Esophagus muscularis mucosa (tissue), 4 donors: Measurements from ENCODE around the gene OR4E2. TPM values are rescaled to one million over a fixed set of nuclear protein-coding genes. Genes with fewer than 3 reads are reported as not detected.
"Not testable (repeated sequence)": the region's sequence is repeated elsewhere in the genome, so short reads cannot be mapped to it uniquely, and the experiment has no call there.

Source experiments
- DNase-seq: peaks from one replicate; pipeline ENCODE4 v3.0.0-alpha.2; 2017; ENCODE audit errors: extremely low spot score
- H3K27ac ChIP-seq, 4 donors: fragments of 200-600 bp; sonication (generic); replicated peaks in 1 of 4; 1 replicate in 3 of 4; 2 replicates in 1 of 4; pipeline ENCODE4 v1.5.1; 2016 to 2019; ENCODE audit warnings: mild to moderate bottlenecking in 1 of 4
- H3K27me3 ChIP-seq, 4 donors: fragments of 200-600 bp; sonication (generic); one replicate each; pipeline versions ENCODE4 v1.5.1 to v1.6.0; 2016 to 2019
- H3K36me3 ChIP-seq, 4 donors: fragments of 200-600 bp; sonication (generic); one replicate each; pipeline ENCODE4 v1.5.1; 2016 to 2019
- H3K4me1 ChIP-seq, 4 donors: fragments of 200-600 bp; sonication (generic); one replicate each; pipeline ENCODE4 v1.5.1; 2016 to 2019
- H3K4me3 ChIP-seq, 4 donors: fragments of 200-600 bp; sonication (generic); 1 replicate in 2 of 4; 2 replicates in 2 of 4; pipeline ENCODE4 v1.5.1; 2016 to 2019; ENCODE audit warnings: mild to moderate bottlenecking in 4 of 4, moderate library complexity in 1 of 4
- H3K9me3 ChIP-seq, 4 donors: fragments of 200-600 bp; sonication (generic); 1 replicate in 3 of 4; 2 replicates in 1 of 4; pipeline ENCODE4 v1.5.1; 2016 to 2019
- EP300 ChIP-seq: sonication (generic); formaldehyde crosslinking; IDR thresholded peaks from one replicate; pipeline ENCODE4 v1.6.1; 2017; ENCODE audit warnings: antibody characterized with exemption
- POLR2A ChIP-seq: fragments of 450-650 bp; IDR thresholded peaks from one replicate; pipeline ENCODE4 v1.6.1; 2017; ENCODE audit warnings: antibody characterized with exemption, moderate library complexity, mild to moderate bottlenecking, low read depth
- POLR2AphosphoS5 ChIP-seq, 2 donors: sonication (generic); formaldehyde crosslinking; IDR thresholded peaks; one replicate each; pipeline ENCODE4 v1.6.1; 2017; ENCODE audit warnings: antibody characterized with exemption in 2 of 2
- WGBS: methylation state at CpG from one replicate; pipeline ENCODE4 v1.1.5; 2018; 5-methylcytosine and 5-hydroxymethylcytosine counted together
- intact Hi-C: fragments of 100-400 bp; cut with DNase I; formaldehyde crosslinking; loops from one replicate; pipeline ENCODE4 v1.15.1; 2023
- total RNA-seq, 4 donors: library from RNA; depleted of rRNA; stranded (reverse); fragments of >200 nt; gene quantifications; one replicate each; pipeline versions ENCODE4 v1.1.0 to v1.2.1, GENCODE V29; 2016
- TF ChIP-seq, protein P1 (sequence below), 3 experiments: fragments of 200-600 bp in 2 of 3; fragments of 450-650 bp in 1 of 3; sonication (generic) in 2 of 3; IDR thresholded peaks; one replicate each; pipeline ENCODE4 v1.5.1; 2017 to 2019; ENCODE audit warnings: antibody characterized with exemption in 3 of 3, mild to moderate bottlenecking in 2 of 3, moderate library complexity in 1 of 3

Gene OR4E2
- total RNA-seq, 4 donors from 2014 or later = not detected

DNA sequence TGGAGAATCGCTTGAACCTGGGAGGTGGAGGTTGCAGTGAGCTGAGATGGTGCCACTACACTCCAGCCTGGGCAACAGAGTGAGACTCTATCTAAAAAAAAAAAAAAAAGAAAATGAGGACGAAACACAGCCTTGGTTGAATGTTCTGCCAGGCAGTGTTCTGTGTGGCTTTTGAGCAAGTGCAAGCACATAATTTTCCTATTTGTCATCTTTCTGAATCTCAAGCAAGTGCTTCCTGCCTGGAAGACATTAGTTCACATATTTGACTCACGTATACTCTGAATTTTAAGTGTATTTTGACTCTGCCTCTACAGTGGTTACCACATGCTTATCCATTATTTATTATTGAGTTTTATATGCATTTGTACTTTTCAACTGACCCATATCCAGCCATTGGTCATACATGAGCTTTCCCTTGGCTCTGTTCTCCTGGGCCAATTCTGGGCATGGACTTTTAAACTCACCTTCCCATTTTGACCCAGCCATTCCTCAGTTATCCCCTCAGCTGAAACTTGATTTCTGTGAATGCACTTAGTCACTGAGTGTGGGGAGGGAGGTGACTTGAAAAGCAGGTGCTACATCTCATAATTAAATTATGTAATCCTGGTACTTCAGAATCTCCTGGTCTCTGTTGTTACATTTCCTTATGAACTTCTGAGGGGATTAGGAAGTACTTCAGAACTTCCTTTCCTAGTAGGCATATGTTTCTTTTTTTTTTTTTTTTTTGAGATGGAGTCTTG is 27.0 kb upstream of the OR4E2 start:
- Histone ChIP-seq H3K36me3 (no peaks in the 10 kb centered on the region), H3K9me3 (no peaks in the 10 kb centered on the region), H3K4me3 (no peak overlapping the region), H3K4me1 (no peaks in the 10 kb centered on the region), H3K27ac (no peak overlapping the region), H3K27me3 (no peaks in the 10 kb centered on the region)
- intact Hi-C loops = no loop called here
- WGBS = 70% methylated on average over 3 of the region's 3 CpGs
- no peak for DNase-seq
- TF ChIP-seq POLR2AphosphoS5 (IDR thresholded peaks at IDR 0.05) (no peak), POLR2A (no peak), EP300 (no peak)
- TF ChIP-seq, protein P1, sequence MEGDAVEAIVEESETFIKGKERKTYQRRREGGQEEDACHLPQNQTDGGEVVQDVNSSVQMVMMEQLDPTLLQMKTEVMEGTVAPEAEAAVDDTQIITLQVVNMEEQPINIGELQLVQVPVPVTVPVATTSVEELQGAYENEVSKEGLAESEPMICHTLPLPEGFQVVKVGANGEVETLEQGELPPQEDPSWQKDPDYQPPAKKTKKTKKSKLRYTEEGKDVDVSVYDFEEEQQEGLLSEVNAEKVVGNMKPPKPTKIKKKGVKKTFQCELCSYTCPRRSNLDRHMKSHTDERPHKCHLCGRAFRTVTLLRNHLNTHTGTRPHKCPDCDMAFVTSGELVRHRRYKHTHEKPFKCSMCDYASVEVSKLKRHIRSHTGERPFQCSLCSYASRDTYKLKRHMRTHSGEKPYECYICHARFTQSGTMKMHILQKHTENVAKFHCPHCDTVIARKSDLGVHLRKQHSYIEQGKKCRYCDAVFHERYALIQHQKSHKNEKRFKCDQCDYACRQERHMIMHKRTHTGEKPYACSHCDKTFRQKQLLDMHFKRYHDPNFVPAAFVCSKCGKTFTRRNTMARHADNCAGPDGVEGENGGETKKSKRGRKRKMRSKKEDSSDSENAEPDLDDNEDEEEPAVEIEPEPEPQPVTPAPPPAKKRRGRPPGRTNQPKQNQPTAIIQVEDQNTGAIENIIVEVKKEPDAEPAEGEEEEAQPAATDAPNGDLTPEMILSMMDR (IDR thresholded peaks at IDR 0.05) = no peak

DNA sequence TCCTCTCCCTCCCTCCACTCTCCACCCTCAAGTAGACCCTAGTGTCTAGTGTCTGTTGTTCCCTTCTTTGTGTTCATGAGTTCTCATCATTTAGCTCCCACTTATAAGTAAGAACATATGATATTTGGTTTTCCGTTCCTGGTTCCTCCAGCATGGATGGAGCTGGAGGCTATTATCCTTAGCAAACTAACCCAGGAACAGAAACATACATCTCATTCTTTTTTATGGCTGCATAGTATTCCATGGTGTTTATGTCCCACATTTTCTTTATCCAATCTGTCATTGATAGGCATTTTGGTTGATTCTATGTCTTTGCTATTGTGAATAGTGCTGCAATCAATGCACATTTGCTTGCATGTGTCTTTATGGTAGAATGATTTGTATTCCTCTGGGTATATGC is 23.1 kb upstream of the OR4E2 start:
- intact Hi-C loops, H3K27me3 ChIP-seq, H3K27ac ChIP-seq, H3K9me3 ChIP-seq, DNase-seq, H3K4me1 ChIP-seq, H3K36me3 ChIP-seq, H3K4me3 ChIP-seq: not testable (repeated sequence)
- WGBS = 95% methylated on average over 1 of the region's 1 CpG

GRCh38 chr14:21631084-21631483 is 22.6 kb upstream of the OR4E2 start:
- Histone ChIP-seq H3K4me1 (no peaks in the 10 kb centered on the region), H3K27ac (no peak overlapping the region), H3K4me3 (no peak overlapping the region), H3K27me3 (peaks cover 0 to 2% (median 0%) of the 10 kb centered on the region in 4 donors), H3K9me3 (no peaks in the 10 kb centered on the region), H3K36me3 (no peaks in the 10 kb centered on the region)
- no peak for DNase-seq
- TF ChIP-seq, protein P1 (IDR thresholded peaks at IDR 0.05) = no peak
- TF ChIP-seq POLR2A = no peak
- no peak for TF ChIP-seq POLR2AphosphoS5 (IDR thresholded peaks at IDR 0.05)
- no peak for TF ChIP-seq EP300
- WGBS = 84% methylated on average over 3 of the region's 3 CpGs
- intact Hi-C loops = no loop called here

DNA sequence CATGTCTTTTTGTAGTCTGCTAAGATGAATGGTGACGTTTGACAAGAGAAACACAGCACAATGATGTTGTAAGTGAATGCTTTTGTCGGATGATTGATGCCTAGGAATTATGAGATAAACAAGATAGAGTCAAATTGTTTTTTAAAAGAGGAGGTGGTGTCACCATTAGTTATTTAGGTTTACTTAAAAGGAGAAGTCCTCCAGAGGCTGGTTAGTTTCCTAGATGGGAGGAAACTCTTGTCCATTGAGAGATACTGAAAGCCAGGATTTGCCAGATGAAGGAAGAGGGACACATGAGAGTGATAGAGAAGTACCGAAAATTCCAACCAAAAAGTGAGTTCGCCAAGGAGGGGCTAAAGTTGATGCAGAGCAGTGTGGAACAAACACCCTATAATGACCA is 18.8 kb upstream of the OR4E2 start, which contains the start of gene OR10G2:
Gene OR10G2, minus strand, starts transcription at position 101 of the 400 bp plus-strand sequence. Its CDS starts 98 bp downstream, at position 3.
- Histone ChIP-seq H3K4me3 (no peak within 1 kb of the TSS), H3K9me3 (no peaks in the 10 kb centered on the region), H3K36me3 (no peaks in the 10 kb centered on the region), H3K4me1 (no peaks in the 10 kb centered on the region), H3K27ac (no peak within 1 kb of the TSS), H3K27me3 (peaks cover 0 to 2% (median 0%) of the 10 kb centered on the region in 4 donors)
- intact Hi-C loops = no loop called here
- TF ChIP-seq POLR2A = no peak
- TF ChIP-seq, protein P1 (IDR thresholded peaks at IDR 0.05) = no peak
- no peak for TF ChIP-seq EP300
- no peak for TF ChIP-seq POLR2AphosphoS5 (IDR thresholded peaks at IDR 0.05)
- whole genome bisulfite sequencing = 83% methylated on average over 4 of the region's 4 CpGs
- no peak for DNase-seq

DNA sequence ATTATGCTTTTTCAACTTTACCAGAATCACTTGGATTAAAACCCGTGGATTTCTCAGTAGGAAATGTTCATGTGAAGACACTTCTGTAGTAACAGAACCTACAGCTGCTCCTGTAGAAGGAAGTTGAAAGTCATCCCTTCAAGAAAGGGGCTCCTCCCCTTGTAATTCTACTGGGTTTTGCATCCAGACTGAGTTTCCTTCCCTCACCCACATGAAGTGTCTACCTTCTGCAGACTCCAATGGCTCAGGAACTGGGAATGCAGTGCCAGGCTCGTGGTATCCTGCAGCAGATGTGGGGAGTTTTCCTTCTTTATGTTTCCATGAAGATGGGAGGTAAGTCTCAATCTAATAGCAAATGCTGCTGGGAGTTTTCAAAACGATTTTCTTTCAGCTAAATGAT is 11.0 kb upstream of the OR4E2 start:
- Histone ChIP-seq H3K9me3 (no peaks in the 10 kb centered on the region), H3K4me3 (no peak overlapping the region), H3K27me3 (peaks cover 0 to 3% (median 0%) of the 10 kb centered on the region in 4 donors), H3K27ac (no peak overlapping the region), H3K36me3 (no peaks in the 10 kb centered on the region), H3K4me1 (no peaks in the 10 kb centered on the region)
- no peak for TF ChIP-seq POLR2A
- TF ChIP-seq POLR2AphosphoS5 (IDR thresholded peaks at IDR 0.05) = no peak
- TF ChIP-seq, protein P1 (IDR thresholded peaks at IDR 0.05) = no peak
- intact Hi-C loops = no loop called here
- 57% methylated on average over 3 of the region's 3 CpGs for WGBS
- no peak for DNase-seq
